Measurements from ENCODE around the gene TUBD1.

DNA sequence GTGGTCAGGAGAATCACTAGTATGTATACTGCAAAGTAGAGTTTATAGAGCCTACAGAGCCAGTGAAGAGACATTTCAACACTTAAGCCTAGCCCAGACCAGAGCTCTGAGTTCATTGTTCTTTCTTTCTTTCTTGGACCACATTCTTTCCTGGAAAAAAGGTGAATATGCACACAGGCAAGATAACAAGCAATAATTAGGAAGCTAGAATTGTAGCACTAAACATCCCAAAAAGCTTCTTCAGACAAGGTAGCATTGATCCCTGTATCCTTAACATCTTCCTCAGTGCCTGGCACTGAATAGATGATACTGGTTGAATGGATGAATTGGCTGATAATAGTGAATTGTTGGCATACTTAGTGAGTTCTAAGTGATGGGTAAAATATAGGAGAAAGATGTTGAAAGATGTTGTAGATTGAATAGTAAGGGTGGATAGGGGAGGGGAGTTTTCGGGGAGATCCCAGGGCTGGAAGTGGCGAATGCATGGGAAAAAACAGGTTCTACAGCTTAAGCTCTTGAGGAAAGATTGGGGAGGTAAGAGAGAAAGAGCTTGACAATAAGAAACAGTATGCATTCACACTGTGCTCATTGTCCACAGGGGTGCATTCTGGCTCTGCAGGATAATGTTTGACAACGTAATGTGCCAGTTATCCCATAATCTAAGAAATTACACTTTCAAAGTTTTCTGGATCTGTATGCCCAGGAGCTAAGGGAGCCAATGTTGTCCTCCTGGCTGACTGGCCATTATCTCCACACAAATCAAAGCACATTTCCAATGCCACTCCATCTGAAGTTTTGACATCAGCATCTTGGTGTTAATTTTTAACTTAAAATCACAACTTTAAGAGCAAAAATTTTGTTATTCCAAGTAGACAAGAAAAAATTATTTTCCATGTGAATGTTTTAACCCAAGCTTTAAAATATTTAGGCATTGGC, 35.6 kb downstream of the TUBD1 start:
- TF ChIP-seq, protein P1, sequence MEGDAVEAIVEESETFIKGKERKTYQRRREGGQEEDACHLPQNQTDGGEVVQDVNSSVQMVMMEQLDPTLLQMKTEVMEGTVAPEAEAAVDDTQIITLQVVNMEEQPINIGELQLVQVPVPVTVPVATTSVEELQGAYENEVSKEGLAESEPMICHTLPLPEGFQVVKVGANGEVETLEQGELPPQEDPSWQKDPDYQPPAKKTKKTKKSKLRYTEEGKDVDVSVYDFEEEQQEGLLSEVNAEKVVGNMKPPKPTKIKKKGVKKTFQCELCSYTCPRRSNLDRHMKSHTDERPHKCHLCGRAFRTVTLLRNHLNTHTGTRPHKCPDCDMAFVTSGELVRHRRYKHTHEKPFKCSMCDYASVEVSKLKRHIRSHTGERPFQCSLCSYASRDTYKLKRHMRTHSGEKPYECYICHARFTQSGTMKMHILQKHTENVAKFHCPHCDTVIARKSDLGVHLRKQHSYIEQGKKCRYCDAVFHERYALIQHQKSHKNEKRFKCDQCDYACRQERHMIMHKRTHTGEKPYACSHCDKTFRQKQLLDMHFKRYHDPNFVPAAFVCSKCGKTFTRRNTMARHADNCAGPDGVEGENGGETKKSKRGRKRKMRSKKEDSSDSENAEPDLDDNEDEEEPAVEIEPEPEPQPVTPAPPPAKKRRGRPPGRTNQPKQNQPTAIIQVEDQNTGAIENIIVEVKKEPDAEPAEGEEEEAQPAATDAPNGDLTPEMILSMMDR (IDR thresholded peaks at IDR 0.05): no peak
- no peak for TF ChIP-seq EP300 (IDR thresholded peaks at IDR 0.05)
- TF ChIP-seq POLR2A (IDR thresholded peaks at IDR 0.05): no peak
- TF ChIP-seq POLR2AphosphoS5 (IDR thresholded peaks at IDR 0.05): no peak

Measured in suprapubic skin (tissue), 4 donors.